Astrocyte (in vitro differentiated cells and primary cell): ENCODE results near the gene LELP1. TPM values are rescaled to one million over a fixed set of nuclear protein-coding genes. Genes with fewer than 3 reads are reported as not detected.

Source experiments
- DNase-seq: peaks from one replicate; pipeline ENCODE4 v3.0.0-alpha.2; 2010; ENCODE audit warnings: low read depth
- FAIRE-seq: peaks from 2 replicates; lab custom pipeline; 2011; peaks lifted over from hg19 to GRCh38; lab: Jason Lieb, UNC
- H2AFZ ChIP-seq: 2 replicates; pipeline ENCODE4 v1.6.0; 2012; ENCODE audit warnings: low read depth, low read length, inconsistent platforms
- H3K27ac ChIP-seq: 2 replicates; pipeline ENCODE4 v1.5.1; 2011; ENCODE audit warnings: low read depth, low read length, inconsistent platforms
- H3K27me3 ChIP-seq: 2 replicates; pipeline ENCODE4 v1.6.0; 2011; ENCODE audit warnings: low read length, inconsistent platforms; ENCODE audit not compliant: insufficient read depth
- H3K36me3 ChIP-seq: 2 replicates; pipeline ENCODE4 v1.5.1; 2011; ENCODE audit warnings: low read length, inconsistent platforms; ENCODE audit not compliant: insufficient read depth
- H3K4me1 ChIP-seq: 2 replicates; pipeline ENCODE4 v1.5.1; 2011; ENCODE audit warnings: low read length, inconsistent platforms; ENCODE audit not compliant: insufficient read depth
- H3K4me2 ChIP-seq: 2 replicates; pipeline ENCODE4 v1.6.0; 2012; ENCODE audit warnings: low read length, inconsistent platforms
- H3K4me3 ChIP-seq: 2 replicates; pipeline ENCODE4 v1.5.1; 2011; ENCODE audit warnings: low read depth, mild to moderate bottlenecking, low read length, inconsistent platforms; ENCODE audit not compliant: insufficient read depth
- H3K79me2 ChIP-seq: 2 replicates; pipeline ENCODE4 v1.6.0; 2012; ENCODE audit warnings: mild to moderate bottlenecking, low read length, inconsistent platforms; ENCODE audit not compliant: insufficient read depth
- H3K9ac ChIP-seq: 2 replicates; pipeline ENCODE4 v1.6.0; 2012; ENCODE audit warnings: mild to moderate bottlenecking, low read length, inconsistent platforms
- H3K9me3 ChIP-seq: 2 replicates; pipeline ENCODE4 v1.5.1; 2012; ENCODE audit warnings: low read depth, mild to moderate bottlenecking, low read length, inconsistent platforms; ENCODE audit not compliant: insufficient read depth
- H4K20me1 ChIP-seq: 2 replicates; pipeline ENCODE4 v1.6.0; 2012; ENCODE audit warnings: low read length, inconsistent platforms; ENCODE audit not compliant: insufficient read depth
- H3K27ac Mint-ChIP-seq: one replicate; pipeline ENCODE4 v1.8.0; 2021; ENCODE audit warnings: mild to moderate bottlenecking, mixed read lengths; ENCODE audit not compliant: unreplicated experiment
- H3K27me3 Mint-ChIP-seq: one replicate; pipeline ENCODE4 v1.8.0; 2021; ENCODE audit warnings: low read depth, mixed read lengths; ENCODE audit not compliant: unreplicated experiment
- H3K36me3 Mint-ChIP-seq: one replicate; pipeline ENCODE4 v1.8.0; 2021; ENCODE audit warnings: low read depth, mixed read lengths; ENCODE audit not compliant: unreplicated experiment
- H3K4me1 Mint-ChIP-seq: one replicate; pipeline ENCODE4 v1.8.0; 2021; ENCODE audit warnings: low read depth, mixed read lengths; ENCODE audit not compliant: unreplicated experiment
- H3K4me3 Mint-ChIP-seq: one replicate; pipeline ENCODE4 v1.8.0; 2021; ENCODE audit warnings: mild to moderate bottlenecking, moderate library complexity, mixed read lengths; ENCODE audit not compliant: unreplicated experiment
- H3K9me3 Mint-ChIP-seq: one replicate; pipeline ENCODE4 v1.8.0; 2021; ENCODE audit warnings: mild to moderate bottlenecking, mixed read lengths; ENCODE audit not compliant: unreplicated experiment
- EZH2 ChIP-seq: IDR thresholded peaks from 2 replicates; pipeline ENCODE4 v1.6.1; 2012; ENCODE audit warnings: mild to moderate bottlenecking, low read length, inconsistent platforms; ENCODE audit not compliant: insufficient read depth
- total RNA-seq: library from RNA; stranded (reverse); gene quantifications from 2 replicates; pipeline ENCODE4 v1.2.1, GENCODE V29; 2021
- TF ChIP-seq, protein P1 (sequence below): IDR thresholded peaks from 2 replicates; pipeline ENCODE4 v1.5.1; 2011; ENCODE audit warnings: low read depth, mild to moderate bottlenecking, inconsistent platforms, low read length, moderate library complexity; ENCODE audit not compliant: insufficient read depth

LELP1 gene
- total RNA-seq, 1 donor from 2014 or later = not detected

GRCh38 chr1:153253693-153254092 lies 50.5 kb downstream of the LELP1 start:
- Histone ChIP-seq H3K36me3 (no peaks in the 10 kb centered on the region), H3K4me2 (no peak overlapping the region), H2AFZ (no peak overlapping the region), H3K79me2 (no peaks in the 10 kb centered on the region), H3K27me3 (no peaks in the 10 kb centered on the region), H3K9me3 (no peaks in the 10 kb centered on the region), H4K20me1 (no peaks in the 10 kb centered on the region), H3K4me1 (no peaks in the 10 kb centered on the region), H3K4me3 (no peak overlapping the region), H3K27ac (no peak overlapping the region), H3K9ac (no peak overlapping the region)
- FAIRE-seq (no peak), DNase-seq (no peak)
- no peak overlapping the region for H3K27ac Mint-ChIP-seq
- peaks cover 19% of the 10 kb centered on the region for H3K27me3 Mint-ChIP-seq
- TF ChIP-seq, protein P1, sequence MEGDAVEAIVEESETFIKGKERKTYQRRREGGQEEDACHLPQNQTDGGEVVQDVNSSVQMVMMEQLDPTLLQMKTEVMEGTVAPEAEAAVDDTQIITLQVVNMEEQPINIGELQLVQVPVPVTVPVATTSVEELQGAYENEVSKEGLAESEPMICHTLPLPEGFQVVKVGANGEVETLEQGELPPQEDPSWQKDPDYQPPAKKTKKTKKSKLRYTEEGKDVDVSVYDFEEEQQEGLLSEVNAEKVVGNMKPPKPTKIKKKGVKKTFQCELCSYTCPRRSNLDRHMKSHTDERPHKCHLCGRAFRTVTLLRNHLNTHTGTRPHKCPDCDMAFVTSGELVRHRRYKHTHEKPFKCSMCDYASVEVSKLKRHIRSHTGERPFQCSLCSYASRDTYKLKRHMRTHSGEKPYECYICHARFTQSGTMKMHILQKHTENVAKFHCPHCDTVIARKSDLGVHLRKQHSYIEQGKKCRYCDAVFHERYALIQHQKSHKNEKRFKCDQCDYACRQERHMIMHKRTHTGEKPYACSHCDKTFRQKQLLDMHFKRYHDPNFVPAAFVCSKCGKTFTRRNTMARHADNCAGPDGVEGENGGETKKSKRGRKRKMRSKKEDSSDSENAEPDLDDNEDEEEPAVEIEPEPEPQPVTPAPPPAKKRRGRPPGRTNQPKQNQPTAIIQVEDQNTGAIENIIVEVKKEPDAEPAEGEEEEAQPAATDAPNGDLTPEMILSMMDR = no peak
- no peak for TF ChIP-seq EZH2
- no peaks in the 10 kb centered on the region for H3K36me3 Mint-ChIP-seq
- no peak overlapping the region for H3K4me3 Mint-ChIP-seq
- no peaks in the 10 kb centered on the region for H3K9me3 Mint-ChIP-seq
- no peaks in the 10 kb centered on the region for H3K4me1 Mint-ChIP-seq

Other genes starting within 250 kb of the LELP1 start
- not detected in 2 replicates for gene SPRR4, start 232.8 kb upstream of the LELP1 start, total RNA-seq
- not detected in 2 replicates for gene SPRR1A, start 219.3 kb upstream of the LELP1 start, total RNA-seq
- gene SPRR3, start 201.7 kb upstream of the LELP1 start, total RNA-seq = 0.70 and 3.0 TPM in 2 replicates
- 0.39 and 0.50 TPM in 2 replicates for gene SPRR1B, start 172.2 kb upstream of the LELP1 start, total RNA-seq
- 0.57 TPM in 1 of 2 replicates, not detected in the other for gene SPRR2D, start 162.3 kb upstream of the LELP1 start, total RNA-seq
- not detected in 2 replicates for gene SPRR2A, start 145.9 kb upstream of the LELP1 start, total RNA-seq
- gene SPRR2B, start 131.8 kb upstream of the LELP1 start, total RNA-seq = not detected in 2 replicates
- gene SPRR2E, start 108.9 kb upstream of the LELP1 start, total RNA-seq = not detected in 2 replicates
- gene SPRR2F, start 89.9 kb upstream of the LELP1 start, total RNA-seq = not detected in 2 replicates
- gene SPRR2G, start 52.5 kb upstream of the LELP1 start, total RNA-seq = not detected in 2 replicates
- 0.52 and 0.55 TPM in 2 replicates for gene PRR9, start 14.2 kb downstream of the LELP1 start, total RNA-seq
- gene LORICRIN, start 56.3 kb downstream of the LELP1 start, total RNA-seq = not detected in 2 replicates
- not detected in 2 replicates for gene PGLYRP3, start 109.5 kb downstream of the LELP1 start, total RNA-seq
- not detected in 2 replicates for gene PGLYRP4, start 145.4 kb downstream of the LELP1 start, total RNA-seq
- gene S100A9, start 154.4 kb downstream of the LELP1 start, total RNA-seq = 1.8 TPM in 1 of 2 replicates, not detected in the other
- not detected in 2 replicates for gene S100A12, start 172.2 kb downstream of the LELP1 start, total RNA-seq
- gene S100A8, start 187.6 kb downstream of the LELP1 start, total RNA-seq = not detected in 2 replicates
- gene S100A7A, start 213.1 kb downstream of the LELP1 start, total RNA-seq = not detected in 2 replicates